OCI-LY3 (cell line): Measurements from ENCODE around the gene KDM4B.
"Not testable (repeated sequence)": the region's sequence is repeated elsewhere in the genome, so short reads cannot be mapped to it uniquely, and the experiment has no call there.

ENCODE experiments used
- H2AFZ ChIP-seq: fragments of 200-600, 300-600 bp; shearing (Covaris generic); 2 replicates; pipeline ENCODE4 v1.6.0; 2014; ENCODE audit warnings: antibody characterized with exemption, low read depth, low read length
- H3K27ac ChIP-seq: fragments of 200-600, 300-600 bp; sonication (generic); 2 replicates; pipeline ENCODE4 v1.5.1; 2014; ENCODE audit warnings: mild to moderate bottlenecking, low read length, moderate library complexity, mixed read lengths
- H3K27me3 ChIP-seq: fragments of 200-600, 300-600 bp; sonication (generic); 2 replicates; pipeline ENCODE4 v1.6.1; 2014; ENCODE audit warnings: low read depth, low read length, mixed read lengths
- H3K36me3 ChIP-seq: fragments of 200-600, 300-600 bp; sonication (generic); replicated peaks from 2 replicates; pipeline ENCODE3; 2014; ENCODE audit warnings: low read depth, low read length, mixed read lengths
- H3K4me1 ChIP-seq: fragments of 300-600, 200-600 bp; sonication (generic); 2 replicates; pipeline ENCODE4 v1.6.1; 2014; ENCODE audit warnings: low read length, mixed read lengths
- H3K4me2 ChIP-seq: fragments of 200-600, 300-600 bp; sonication (generic); 2 replicates; pipeline ENCODE4 v1.6.1; 2014; ENCODE audit warnings: low read length, mixed read lengths
- H3K4me3 ChIP-seq: fragments of 300-600, 200-600 bp; sonication (generic); 2 replicates; pipeline ENCODE4 v1.5.1; 2014; ENCODE audit warnings: antibody characterized with exemption, mild to moderate bottlenecking, low read length, moderate library complexity
- H3K79me2 ChIP-seq: fragments of 300-600, 200-600 bp; shearing (Covaris generic); 2 replicates; pipeline ENCODE4 v1.6.1; 2014; ENCODE audit warnings: mild to moderate bottlenecking, low read length, mixed read lengths
- H3K9ac ChIP-seq: fragments of 300-600, 200-600 bp; shearing (Covaris generic); 2 replicates; pipeline ENCODE4 v1.6.0; 2014; ENCODE audit warnings: mild to moderate bottlenecking, low read length, moderate library complexity
- H3K9me3 ChIP-seq: fragments of 200-600, 300-600 bp; shearing (Covaris generic); 2 replicates; pipeline ENCODE4 v1.6.1; 2014; ENCODE audit warnings: low read length, mixed read lengths; ENCODE audit not compliant: insufficient read depth
- H4K20me1 ChIP-seq: fragments of 200-600, 300-600 bp; sonication (generic); 2 replicates; pipeline ENCODE4 v1.6.1; 2016; ENCODE audit warnings: low read length, mixed read lengths; ENCODE audit not compliant: insufficient read depth
- CTCF ChIP-seq: fragments of 200-600, 300-600 bp; sonication (generic); IDR thresholded peaks from 2 replicates; pipeline ENCODE4 v1.5.1; 2014; ENCODE audit warnings: antibody characterized with exemption, low read length, low read depth
- EZH2phosphoT487 ChIP-seq: fragments of 200-600 bp; shearing (Covaris generic); IDR thresholded peaks from 2 replicates; pipeline ENCODE4 v1.6.1; 2018; ENCODE audit warnings: antibody characterized with exemption, mixed run types, low read depth

Gene KDM4B

GRCh38 chr19:5155586-5156210 is 186.8 kb downstream of the KDM4B start:
- Histone ChIP-seq H3K4me2 (no peak overlapping the region), H3K27ac (no peak overlapping the region), H3K27me3 (no peaks in the 10 kb centered on the region), H2AFZ (no peak overlapping the region), H4K20me1 (no peaks in the 10 kb centered on the region), H3K9ac (no peak overlapping the region), H3K4me3 (no peak overlapping the region), H3K79me2 (no peaks in the 10 kb centered on the region), H3K4me1 (no peaks in the 10 kb centered on the region), H3K36me3 (peaks cover 9% of the 10 kb centered on the region), H3K9me3 (no peaks in the 10 kb centered on the region)
- no peak for TF ChIP-seq EZH2phosphoT487
- TF ChIP-seq CTCF = no peak

GRCh38 chr19:5156231-5156986 is 187.5 kb downstream of the KDM4B start:
- H3K27ac ChIP-seq = no peak overlapping the region
- TF ChIP-seq CTCF (no peak), EZH2phosphoT487 (no peak)
- H2AFZ ChIP-seq = no peak overlapping the region
- no peaks in the 10 kb centered on the region for H4K20me1 ChIP-seq
- no peaks in the 10 kb centered on the region for H3K4me1 ChIP-seq
- no peaks in the 10 kb centered on the region for H3K9me3 ChIP-seq
- H3K36me3 ChIP-seq = peaks cover 9% of the 10 kb centered on the region
- no peaks in the 10 kb centered on the region for H3K79me2 ChIP-seq
- no peaks in the 10 kb centered on the region for H3K27me3 ChIP-seq
- H3K4me3 ChIP-seq = no peak overlapping the region
- no peak overlapping the region for H3K9ac ChIP-seq
- H3K4me2 ChIP-seq = no peak overlapping the region

GRCh38 chr19:5157186-5157585 is 188.3 kb downstream of the KDM4B start:
- H3K9ac ChIP-seq = no peak overlapping the region

GRCh38 chr19:5158549-5159134 is 189.7 kb downstream of the KDM4B start:
- H3K9me3 ChIP-seq, H4K20me1 ChIP-seq, H3K4me2 ChIP-seq, H3K27me3 ChIP-seq, H3K27ac ChIP-seq, H3K4me3 ChIP-seq, H3K79me2 ChIP-seq, H2AFZ ChIP-seq, H3K36me3 ChIP-seq, H3K4me1 ChIP-seq, H3K9ac ChIP-seq: not testable (repeated sequence)

More at GRCh38 chr19:5157186-5157585, 188.3 kb downstream of the KDM4B start:
- Histone ChIP-seq H3K36me3 (peaks cover under 1% of the 10 kb centered on the region), H3K27me3 (no peaks in the 10 kb centered on the region), H3K79me2 (no peaks in the 10 kb centered on the region), H3K9me3 (no peaks in the 10 kb centered on the region), H3K4me2 (no peak overlapping the region), H3K4me3 (no peak overlapping the region), H2AFZ (no peak overlapping the region), H3K4me1 (no peaks in the 10 kb centered on the region), H3K27ac (no peak overlapping the region), H4K20me1 (no peaks in the 10 kb centered on the region)
- TF ChIP-seq CTCF (no peak), EZH2phosphoT487 (no peak)

- not testable (repeated sequence) for H3K9me3 ChIP-seq, H3K4me2 ChIP-seq, H4K20me1 ChIP-seq, H3K9ac ChIP-seq, H3K4me3 ChIP-seq, H3K27me3 ChIP-seq, H3K4me1 ChIP-seq, H3K27ac ChIP-seq, H3K79me2 ChIP-seq, H2AFZ ChIP-seq, H3K36me3 ChIP-seq
Measured at GRCh38 chr19:5160158-5160795, 191.4 kb downstream of the KDM4B start.

GRCh38 chr19:5164845-5165696 is 196.2 kb downstream of the KDM4B start:
- not testable (repeated sequence) for H3K9ac ChIP-seq, H3K4me2 ChIP-seq, H3K4me3 ChIP-seq, H2AFZ ChIP-seq, H3K27ac ChIP-seq, H3K9me3 ChIP-seq, H3K4me1 ChIP-seq, H4K20me1 ChIP-seq, H3K79me2 ChIP-seq, H3K36me3 ChIP-seq
- H3K27me3 ChIP-seq = peaks cover 14% of the 10 kb centered on the region; the same call in 1 of the 2 replicates
